ENCODE data around the gene AMZ2.
"Not testable (repeated sequence)": the region's sequence is repeated elsewhere in the genome, so short reads cannot be mapped to it uniquely, and the experiment has no call there.

Gene AMZ2

DNA sequence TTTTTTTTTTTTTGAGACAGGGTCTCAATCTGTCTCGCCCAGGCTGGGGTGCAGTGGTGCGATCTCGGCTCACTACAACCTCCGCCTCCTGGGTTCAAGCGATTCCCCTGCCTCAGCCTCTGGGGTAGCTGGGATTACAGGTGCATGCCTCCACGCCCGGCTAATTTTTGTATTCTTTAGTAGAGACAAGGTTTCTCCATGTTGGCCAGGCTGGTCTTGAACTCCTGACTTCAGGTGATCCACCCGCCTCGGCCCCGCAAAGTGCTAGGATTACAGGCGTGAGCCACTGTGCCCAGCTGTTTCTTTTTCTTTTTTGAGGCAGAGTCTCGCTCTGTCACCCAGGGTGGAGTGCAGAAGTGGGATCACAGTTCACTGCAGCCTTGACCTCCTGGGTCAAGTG, 27.1 kb upstream of the AMZ2 start:
- DNase-seq: not testable (repeated sequence)

DNA sequence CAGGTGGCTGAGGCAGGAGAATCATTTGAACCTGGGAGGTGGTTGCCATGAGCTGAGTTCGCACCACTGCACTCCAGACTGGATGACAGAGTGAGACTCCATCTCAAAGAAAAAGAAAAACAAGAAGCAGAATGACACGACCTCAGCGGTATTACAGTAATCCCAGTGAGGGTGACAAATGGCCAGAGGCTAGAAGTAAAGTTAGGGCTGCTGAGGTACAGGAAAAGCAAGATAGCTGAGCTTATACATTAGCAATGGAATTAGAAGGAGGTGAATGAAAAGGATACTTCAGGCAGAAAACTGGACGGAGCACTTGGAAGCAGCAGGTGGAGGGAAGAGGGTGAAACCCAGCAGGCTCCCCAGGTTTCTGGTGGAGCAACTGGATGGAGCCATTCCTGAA, 26.1 kb upstream of the AMZ2 start:
- DNase-seq: no peak

DNA sequence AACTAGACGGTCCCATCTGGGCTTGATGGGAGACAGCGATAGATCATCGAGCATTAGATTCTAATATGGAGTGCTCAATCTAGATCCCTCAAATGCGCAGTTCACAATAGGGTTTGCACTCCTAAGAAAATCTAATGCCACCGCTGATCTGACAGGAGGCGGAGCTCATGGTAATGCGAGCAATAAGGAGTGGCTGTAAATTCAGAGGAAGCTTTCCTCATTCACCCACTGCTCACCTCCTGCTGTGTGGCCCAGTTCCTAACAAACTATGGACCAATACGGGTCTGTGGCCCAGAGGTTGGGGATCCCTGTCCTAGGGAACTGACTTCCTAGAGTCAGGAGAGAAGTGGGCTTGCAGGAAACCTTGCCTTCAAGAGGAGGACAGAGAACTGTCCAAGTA, 25.2 kb upstream of the AMZ2 start:
- DNase-seq: no peak

DNA sequence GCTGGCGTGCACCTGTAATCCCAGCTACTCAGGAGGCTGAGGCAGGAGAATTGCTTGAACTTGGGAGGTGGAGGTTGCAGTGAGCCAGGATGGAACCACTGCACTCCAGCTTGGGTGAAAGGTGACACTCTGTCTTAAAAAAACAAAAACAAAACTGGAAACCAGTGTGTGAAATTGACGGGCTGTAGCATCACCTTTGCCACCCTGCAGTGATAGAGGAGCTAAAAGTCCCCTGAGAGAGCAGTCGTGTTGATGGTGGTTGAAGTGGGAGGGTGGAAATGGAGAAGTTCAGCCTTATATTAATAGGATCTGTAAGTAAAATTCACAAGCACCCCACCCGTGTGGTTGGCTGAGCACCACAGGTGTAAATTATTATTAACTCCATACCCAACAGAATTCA, 22.8 kb upstream of the AMZ2 start:
- DNase-seq: not testable (repeated sequence)

DNA sequence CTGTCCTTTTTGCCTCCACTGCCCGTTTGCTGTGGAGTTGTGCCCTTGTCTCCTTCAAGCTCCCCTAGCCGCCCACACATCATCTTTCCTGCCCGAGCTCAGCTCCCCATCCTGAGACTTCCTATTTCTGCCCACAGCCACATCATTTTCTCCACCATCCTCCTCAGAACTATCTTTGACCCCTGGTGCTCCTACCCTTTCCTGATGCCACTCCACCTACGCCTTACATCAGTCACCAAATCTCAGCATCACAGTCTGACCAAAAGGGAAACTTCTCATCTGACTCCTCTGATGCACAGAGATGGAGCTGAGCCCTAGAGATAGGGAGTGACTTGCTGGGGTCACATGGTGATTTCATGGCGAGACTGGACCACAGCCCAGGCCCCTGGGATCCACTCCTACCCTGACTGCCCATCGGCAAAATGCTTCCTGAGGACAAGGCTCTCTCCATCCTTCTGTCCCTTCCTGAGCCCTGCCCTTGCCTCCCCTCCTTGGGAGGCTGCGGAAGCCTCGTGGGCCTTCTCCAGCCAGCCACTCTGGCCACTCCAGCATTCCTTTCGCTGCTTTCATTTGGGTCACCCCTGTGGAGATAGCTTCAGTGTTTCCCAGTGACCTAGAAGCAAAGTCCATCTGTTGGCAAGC, 19.7 kb upstream of the AMZ2 start:
- not testable (repeated sequence) for DNase-seq

DNA sequence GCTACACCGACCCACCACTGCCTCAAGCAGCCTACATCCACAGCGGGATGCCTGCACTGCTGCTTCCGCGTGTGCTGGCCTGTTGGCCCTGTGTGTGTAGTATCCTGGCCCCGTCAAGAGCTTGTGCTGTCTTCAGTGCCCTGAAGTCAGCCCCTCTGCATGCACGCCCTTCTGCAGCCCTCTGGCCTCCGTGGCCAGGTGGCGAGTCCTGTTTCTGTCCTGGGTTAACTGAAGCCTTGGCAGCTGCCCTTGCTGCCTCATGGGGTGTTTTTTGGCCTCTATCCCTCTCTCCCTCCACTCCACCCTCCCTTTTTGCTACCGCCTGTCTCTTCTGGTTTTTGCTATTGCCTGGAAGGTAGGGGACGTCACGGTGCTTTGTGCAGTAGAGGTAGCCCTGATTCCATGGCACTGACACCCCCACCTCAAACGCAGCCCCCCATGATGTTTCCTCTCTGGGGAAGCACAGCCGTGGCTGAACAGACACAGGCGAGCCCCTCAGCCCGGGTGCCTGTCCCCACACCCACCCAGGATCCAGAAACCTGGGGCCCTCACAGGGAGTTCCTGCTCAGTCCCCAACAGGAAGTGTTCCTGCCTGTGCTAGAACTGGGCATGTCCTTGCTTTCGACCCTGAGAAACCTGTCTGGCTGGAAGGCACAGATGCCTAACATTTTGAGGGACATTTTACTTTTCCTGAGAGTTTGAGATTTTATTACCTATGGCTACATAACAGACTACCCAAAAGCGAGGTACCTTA, 18.8 kb upstream of the AMZ2 start:
- DNase-seq: no peak

DNA sequence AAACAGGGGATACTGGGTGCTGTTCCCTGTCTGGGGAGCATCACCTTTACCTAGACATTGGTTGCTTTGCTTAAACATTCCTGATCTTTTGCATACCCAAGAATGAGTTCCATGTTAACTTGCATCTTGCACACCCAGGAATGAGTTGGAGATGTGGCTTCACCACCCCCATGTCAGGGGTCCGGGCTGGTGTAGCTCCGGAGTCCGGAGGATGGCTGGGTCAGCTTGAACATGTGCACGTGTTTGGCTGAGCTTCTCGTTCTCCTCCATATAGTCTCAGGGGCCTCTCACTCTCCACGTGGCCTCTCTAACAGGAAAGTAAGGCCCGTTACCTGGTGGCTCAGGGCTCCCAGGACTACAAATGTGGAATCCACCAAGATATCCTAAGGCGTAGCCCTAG, 18.2 kb upstream of the AMZ2 start:
- no peak for DNase-seq

DNA sequence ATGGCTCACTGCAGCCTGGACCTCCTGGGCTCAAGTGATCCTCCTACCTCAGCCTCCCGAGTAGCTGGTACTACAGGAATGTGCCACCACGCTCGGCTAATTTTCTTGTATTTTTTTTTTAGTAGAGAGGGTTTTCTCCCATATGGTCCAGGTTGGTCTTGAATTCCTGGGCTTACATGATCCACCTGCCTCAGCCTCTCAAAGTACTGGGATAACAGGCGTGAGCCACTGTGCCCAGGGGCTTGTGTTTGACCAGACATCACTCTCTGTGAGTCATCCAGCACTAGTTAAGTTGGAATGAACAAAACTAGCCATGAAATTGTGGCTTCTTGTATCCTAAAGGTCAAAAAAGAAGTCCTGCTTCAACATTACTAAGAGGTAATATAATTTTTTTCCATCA, 16.7 kb upstream of the AMZ2 start:
- DNase-seq: not testable (repeated sequence)

DNA sequence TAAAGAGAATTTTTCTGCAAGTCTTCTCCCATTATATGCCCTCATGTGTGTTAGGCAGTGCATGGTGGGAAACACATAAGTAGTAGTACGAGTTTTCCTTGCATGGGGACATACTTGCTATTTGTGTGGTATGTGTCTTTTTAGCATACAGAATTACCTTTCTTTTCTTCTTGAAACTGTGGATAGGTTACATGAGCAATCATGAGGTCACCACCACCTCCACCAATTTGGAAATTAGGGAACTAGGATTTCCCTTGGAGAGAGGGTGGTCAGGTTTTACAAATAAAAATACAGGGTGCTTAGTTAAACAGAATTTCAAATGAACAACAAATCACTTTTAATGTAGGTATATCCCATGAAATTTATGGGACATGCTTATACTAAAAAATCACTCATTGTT, 16.3 kb upstream of the AMZ2 start:
- DNase-seq: no peak

DNA sequence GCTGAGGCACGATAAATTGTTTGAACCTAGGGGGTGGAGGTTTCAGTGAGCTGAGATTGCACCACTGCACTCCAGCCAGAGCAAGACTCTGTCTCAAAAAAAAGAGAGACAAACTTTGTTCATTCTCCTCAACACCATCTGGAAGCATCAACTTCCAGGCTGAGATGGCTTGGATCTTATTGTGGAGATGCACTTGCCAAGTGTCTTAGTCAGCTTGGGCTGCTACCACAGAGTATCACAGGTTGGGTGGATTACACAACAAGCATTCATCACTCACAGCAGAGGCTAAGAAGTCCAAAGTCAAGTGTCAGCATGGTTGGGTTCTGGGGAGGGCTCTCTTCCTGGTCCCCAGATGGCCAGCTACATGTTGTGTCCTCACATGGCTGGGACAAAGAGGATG, 15.1 kb upstream of the AMZ2 start:
- DNase-seq: not testable (repeated sequence)

DNA sequence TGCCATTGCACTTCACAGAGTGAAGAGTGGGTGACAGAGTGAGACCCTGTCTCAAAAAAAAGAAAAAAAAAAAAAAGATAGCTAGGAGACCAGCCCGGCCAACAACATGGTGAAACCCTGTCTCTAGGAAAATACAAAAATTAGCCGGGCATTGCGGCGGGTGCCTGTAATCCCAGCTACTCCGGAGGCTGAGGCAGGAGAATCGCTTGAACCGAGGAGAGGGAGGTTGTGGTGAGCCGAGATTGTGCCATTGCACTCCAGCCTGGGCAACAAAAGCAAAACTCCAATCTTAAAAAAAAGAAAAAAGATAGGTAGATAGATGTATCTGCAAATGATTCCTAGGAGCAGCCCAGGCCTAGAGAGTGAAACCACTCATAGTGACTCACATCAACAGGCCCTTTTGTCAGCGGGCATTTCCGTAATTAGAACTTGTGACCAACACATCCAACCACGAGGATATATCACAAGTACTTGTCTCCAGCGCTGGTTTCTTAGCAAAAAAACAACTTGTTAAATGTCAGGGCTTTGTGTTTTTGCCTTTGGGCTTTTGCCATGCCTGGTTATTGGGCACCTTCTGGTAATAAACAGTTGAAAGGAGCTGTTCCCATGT, 13.0 kb upstream of the AMZ2 start:
- not testable (repeated sequence) for DNase-seq

DNA sequence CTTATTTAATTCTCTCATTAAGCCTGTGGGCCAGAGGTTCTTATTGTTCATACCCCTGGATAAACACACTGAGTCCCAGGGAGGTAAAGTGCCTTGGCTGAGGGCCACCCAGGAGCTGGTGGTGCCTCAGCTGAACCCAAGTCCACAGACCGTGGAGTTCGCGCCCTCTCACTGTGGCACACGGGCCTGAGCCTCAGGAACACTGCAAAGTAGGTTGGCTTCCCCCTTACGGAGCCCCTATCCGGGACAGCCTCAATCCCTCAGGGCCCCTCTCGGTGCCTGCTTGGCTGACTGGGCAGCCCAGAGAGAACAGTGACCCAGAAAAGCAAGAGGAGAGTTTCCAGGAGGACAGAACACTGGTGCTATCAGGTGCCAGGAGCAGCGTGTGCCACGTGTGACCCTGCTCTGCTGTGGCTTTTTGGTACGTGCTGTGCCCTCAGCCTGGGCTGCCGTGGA, 12.5 kb upstream of the AMZ2 start:
- DNase-seq: not testable (repeated sequence)

DNA sequence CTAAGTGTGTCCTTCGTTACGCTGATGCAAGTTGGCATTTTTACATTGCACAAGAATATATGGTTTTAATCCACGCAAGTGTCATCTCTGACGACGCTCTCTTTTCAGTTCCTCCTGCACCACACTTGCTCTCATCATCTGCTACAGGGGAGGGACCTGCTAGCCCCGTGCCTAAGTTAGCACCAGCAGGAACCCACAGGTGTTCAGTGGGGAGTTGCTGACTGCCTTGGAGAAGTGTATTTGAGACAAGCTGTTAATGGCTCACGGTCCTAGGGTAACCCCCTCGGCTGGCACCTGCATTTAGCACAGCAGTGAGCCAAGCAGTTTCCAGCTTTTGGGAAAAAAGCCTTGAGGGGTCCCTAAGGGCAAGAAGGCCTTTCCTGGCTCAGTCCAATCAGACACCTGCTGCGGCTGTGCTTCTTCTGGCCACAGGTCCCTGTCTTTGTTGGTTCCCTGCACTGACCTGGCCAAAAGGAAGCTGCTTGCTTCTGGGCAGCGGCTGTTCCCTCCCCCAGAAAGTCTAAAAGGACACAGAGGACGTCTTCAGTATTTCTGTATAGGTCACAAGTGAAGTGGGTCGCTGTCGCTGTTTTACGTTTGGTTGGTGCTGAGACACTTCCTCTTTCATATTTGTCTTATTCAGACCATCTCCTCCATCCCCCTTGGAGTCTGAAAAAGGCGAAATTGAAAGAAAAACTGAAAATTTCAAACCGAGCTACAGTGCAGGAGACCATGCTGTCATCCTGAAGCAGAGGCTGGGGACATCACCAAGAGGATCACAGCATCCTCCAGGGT, 10.3 kb upstream of the AMZ2 start:
- DNase-seq: not testable (repeated sequence)

DNA sequence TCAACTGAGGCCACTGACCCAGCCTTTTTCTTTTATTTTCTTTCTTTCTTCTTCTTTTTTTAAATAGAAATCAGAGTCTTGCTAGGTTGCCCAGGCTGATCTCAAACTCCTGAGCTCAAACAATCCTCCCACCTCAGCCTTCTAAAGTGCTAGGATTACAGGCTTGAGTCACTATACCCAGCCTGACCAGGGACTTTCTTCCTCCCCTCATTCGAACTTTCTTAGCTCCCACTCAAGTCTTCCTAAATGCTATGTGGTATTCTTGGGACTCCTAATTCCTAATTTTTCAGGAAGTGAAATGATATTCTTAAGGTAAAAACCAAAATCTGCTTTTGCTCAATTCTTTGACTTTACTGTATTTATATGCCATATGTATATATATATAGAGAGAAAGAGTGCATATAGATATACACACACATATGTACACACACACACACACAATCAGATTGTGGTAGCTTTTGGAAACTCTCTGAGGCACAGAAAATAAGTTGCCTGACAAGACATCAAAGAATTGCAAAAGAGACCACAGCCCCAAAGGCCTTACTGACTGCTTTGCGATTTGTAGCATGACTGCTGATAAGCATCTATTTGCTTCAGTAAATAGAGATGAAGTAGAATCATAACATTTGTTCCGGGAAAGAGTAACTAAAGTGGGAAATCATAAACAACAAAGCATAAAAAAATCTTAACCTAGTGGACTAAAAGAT, 9.5 kb upstream of the AMZ2 start:
- DNase-seq: no peak

DNA sequence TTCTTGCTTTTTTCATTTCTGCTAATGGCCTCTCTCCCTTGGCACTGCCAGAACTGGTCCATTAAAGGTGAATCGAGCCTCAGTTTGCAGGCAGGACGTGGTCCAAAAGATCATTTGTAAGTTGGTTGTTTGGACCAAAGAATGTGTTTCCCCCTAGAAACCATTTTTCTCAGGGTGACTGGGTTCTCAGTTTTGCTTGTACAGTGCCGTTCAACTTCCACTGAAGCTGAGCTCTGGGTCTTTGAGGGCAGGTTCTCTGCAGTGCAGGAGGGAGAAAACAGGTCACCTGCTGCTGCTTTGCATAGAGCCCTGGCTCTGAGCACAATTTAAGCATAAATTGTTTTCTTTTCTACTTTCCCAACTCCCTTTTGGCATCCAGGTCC, 9.0 kb upstream of the AMZ2 start:
- no peak for DNase-seq

DNA sequence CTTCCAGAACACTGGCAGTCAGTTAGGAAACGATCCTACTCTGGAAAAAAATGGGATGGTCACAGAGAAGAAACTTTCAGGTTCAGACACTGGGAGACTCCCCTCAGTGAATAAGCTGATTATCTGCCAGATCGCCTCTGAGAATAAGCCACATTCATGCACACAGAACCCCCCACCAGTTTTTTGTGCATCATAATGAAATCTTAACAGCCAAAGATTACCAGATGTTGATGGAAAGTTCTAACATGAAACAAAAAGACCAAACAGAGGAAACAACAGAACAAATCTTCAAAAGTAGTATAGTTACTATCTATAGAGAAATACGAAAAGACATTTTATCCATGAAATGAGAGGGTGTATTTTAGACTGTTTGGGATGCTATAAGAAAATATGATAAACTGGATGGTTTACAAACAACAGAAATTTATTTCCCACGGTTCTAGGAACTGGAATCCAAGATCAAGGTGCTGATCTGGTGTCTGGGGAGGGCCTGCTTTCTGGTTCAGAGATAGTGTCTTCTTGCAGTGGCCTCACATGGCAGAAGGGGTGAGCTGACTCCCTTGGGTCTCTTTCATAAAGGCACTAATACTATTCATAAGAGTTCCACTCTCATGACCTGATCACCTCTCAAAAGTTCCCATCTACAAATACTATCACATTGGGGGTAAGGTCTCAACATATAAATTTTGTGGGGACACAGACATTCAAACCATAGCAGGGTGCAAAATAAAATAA, 8.0 kb upstream of the AMZ2 start:
- no peak for DNase-seq

DNA sequence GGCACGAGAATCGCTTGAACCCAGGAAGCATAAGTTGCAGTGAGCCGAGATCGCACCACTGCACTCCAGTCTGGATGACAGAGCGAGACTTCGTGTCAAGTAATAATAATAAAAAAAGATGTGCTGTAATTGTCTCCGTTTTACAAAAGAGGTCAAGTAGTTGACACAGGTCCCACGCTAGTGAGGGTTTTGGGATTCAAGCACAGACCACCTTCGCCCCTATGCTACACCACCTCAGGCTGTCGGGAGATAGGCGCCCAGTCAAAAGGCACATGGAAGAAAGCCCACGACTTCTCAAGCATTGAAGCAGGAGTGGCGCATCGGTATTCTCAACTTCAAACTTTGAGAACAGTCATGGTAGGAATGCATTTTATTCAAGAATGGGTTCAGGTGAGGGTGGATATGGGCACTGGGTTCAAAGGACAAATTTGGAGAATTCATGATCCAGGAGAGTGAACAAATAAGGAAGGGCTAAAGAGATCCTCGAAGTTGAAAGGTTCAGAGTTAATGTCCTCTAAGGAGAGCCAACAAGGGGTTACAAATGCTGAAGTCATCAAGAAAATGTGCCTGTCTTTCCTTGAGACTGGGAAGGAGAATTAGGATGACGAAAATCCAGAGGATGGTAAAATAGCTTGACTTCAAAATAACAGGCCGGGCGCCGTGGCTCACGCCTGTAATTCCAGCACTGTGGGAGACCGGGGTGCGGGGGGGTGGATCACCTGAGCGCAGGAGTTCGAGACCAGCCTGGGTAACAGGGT, 1.4 kb upstream of the AMZ2 start:
- DNase-seq: no peak

DNA sequence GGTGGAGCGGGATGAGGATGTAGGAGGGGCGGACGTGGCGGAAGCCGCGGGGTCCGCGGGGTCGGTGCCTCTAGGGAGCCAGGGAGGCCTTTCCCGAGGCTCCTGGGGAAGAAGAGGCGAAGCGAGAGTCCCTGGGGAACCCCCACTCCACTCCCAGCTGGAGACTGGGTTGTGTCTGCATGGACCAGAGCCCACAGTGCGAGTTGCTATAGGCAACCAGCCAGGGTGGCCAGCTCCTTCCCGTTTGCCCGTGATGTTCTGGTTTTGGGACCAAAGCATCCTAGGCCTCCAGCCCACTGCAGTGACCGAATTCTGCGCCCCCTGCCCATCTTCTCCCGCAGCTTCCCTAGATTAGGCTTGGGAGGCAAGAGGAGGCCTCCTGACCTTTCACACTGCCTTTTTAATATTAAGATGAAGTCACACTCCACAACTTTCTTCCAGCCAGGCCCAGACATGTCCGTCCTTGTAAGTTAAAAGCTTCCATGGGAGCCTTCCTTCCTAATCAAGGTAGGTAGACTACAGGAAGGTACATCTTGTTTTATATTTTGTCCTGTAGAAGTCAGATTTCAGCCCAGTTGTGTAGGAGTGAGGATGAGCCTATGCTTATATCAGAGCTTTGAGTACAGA, 469 bp downstream of the AMZ2 start:
- no peak for DNase-seq

DNA sequence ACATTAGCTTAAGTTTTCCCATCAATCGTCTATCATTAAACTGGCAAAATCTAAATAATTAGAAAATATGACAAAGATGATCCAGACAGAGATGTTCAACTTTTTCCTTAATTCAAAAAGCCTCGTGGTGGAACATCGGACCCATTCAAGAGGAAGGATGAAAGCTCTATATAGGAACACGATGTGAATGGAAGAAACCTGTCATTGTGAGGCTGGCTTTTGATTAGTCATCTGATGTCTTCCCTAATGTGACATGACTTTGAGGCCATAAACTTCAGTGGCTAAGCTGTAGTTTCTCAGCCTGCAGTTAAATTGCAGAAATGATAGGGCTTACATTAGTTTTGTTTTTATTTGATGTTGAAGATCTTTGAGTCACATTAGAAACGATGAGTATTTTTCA, 1.0 kb downstream of the AMZ2 start:
- no peak for DNase-seq

DNA sequence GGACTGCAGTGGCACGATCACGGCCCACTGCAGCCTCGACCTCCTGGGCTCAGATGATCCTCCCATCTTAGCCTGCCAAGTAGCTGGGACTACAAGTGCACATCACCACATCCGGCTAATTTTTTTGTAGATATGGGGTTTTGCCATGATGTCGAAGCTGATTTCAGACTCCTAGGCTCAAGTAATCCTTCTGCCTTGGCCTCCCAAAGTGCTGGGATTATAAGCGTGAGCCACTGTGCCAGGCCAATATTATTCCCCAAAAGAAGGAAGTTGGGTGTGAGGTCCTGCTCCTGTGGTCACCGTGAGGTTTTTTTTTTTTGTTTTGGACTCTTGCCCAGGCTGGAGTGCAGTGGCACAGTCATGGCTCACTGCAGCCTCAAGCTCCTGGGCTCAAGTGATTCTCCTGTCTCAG, 1.5 kb downstream of the AMZ2 start:
- no peak for DNase-seq

DNA sequence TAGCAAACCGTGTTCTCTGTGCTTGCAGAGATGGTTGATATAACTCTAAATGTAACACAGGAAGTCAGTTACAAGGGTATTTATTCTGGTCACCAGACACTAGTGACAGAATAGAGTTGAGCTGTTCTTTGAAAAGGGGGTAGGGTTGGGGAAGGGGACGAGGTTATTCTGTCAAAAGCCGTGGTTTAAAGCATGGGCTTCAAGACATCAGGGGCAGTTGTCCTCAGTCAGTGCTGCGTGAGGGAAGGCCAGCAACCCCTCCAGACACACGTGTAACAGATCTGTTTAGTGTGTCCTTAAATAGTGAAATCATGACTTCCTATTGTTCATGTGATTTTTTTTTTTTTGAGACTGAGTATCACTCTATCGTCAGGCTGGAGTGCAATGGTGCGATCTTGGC, 5.6 kb downstream of the AMZ2 start:
- not testable (repeated sequence) for DNase-seq

All from NCI-H510A treated with DMSO at 0.1 percent for 48 hours (cell line).